H9 (cell line): ENCODE measurements around the gene CD9. TPM values are rescaled to one million over a fixed set of nuclear protein-coding genes. Genes with fewer than 3 reads are reported as not detected.

ENCODE experiments used
- DNase-seq: peaks from one replicate; pipeline ENCODE4 v3.0.0-alpha.2; 2017
- H2AFZ ChIP-seq: one replicate; pipeline ENCODE4 v1.6.1; 2013; ENCODE audit warnings: mild to moderate bottlenecking, low read length, control low read depth, moderate library complexity
- H2AK5ac ChIP-seq: 2 replicates; pipeline ENCODE4 v1.6.1; 2013; ENCODE audit warnings: low read length, control low read depth, mixed read lengths; ENCODE audit not compliant: insufficient read length
- H2BK120ac ChIP-seq: one replicate; pipeline ENCODE4 v1.6.1; 2013; ENCODE audit warnings: low read depth, mild to moderate bottlenecking, low read length, control low read depth, inconsistent platforms; ENCODE audit not compliant: poor library complexity, severe bottlenecking
- H2BK12ac ChIP-seq: 2 replicates; pipeline ENCODE4 v1.6.1; 2013; ENCODE audit warnings: low read length, control low read depth, mixed read lengths, low read depth; ENCODE audit not compliant: insufficient read length
- H2BK15ac ChIP-seq: 2 replicates; pipeline ENCODE4 v1.6.1; 2013; ENCODE audit warnings: low read depth, low read length, control low read depth
- H2BK20ac ChIP-seq: one replicate; pipeline ENCODE4 v1.6.1; 2013; ENCODE audit warnings: low read depth, mild to moderate bottlenecking, low read length, control low read depth, inconsistent platforms; ENCODE audit not compliant: poor library complexity, severe bottlenecking
- H2BK5ac ChIP-seq: 2 replicates; pipeline ENCODE4 v1.6.1; 2013; ENCODE audit warnings: low read length, control low read depth, mixed read lengths; ENCODE audit not compliant: insufficient read length
- H3K14ac ChIP-seq: 2 replicates; pipeline ENCODE4 v1.6.1; 2013; ENCODE audit warnings: low read length, control low read depth; ENCODE audit not compliant: insufficient read depth
- H3K18ac ChIP-seq: 2 replicates; pipeline ENCODE4 v1.6.1; 2013; ENCODE audit warnings: low read depth, mild to moderate bottlenecking, mixed read lengths, low read length, control low read depth; ENCODE audit not compliant: insufficient read length
- H3K23ac ChIP-seq: 2 replicates; pipeline ENCODE4 v1.6.1; 2013; ENCODE audit warnings: low read length, control low read depth, mixed read lengths, low read depth; ENCODE audit not compliant: insufficient read length
- H3K23me2 ChIP-seq: 2 replicates; pipeline ENCODE4 v1.6.1; 2013; ENCODE audit warnings: low read depth, mild to moderate bottlenecking, mixed read lengths, low read length, control low read depth; ENCODE audit not compliant: insufficient read length, poor library complexity, severe bottlenecking
- H3K27ac ChIP-seq: 2 replicates; pipeline ENCODE4 v1.5.1; 2013; ENCODE audit warnings: low read length, control low read depth, mixed read lengths, low read depth; ENCODE audit not compliant: insufficient read length
- H3K27me3 ChIP-seq: 2 replicates; pipeline ENCODE4 v1.6.1; 2013; ENCODE audit warnings: low read length, control low read depth, inconsistent platforms; ENCODE audit not compliant: insufficient read depth
- H3K4ac ChIP-seq: 2 replicates; pipeline ENCODE4 v1.6.1; 2013; ENCODE audit warnings: low read depth, mild to moderate bottlenecking, control low read depth, inconsistent platforms, low read length, moderate library complexity
- H3K4me1 ChIP-seq: 2 replicates; pipeline ENCODE4 v1.6.1; 2013; ENCODE audit warnings: low read length, control low read depth, inconsistent platforms; ENCODE audit not compliant: insufficient read depth
- H3K4me2 ChIP-seq: 2 replicates; pipeline ENCODE4 v1.6.1; 2013; ENCODE audit warnings: low read length, control low read depth, mixed read lengths; ENCODE audit not compliant: insufficient read length, insufficient read depth
- H3K56ac ChIP-seq: 2 replicates; pipeline ENCODE4 v1.6.1; 2013; ENCODE audit warnings: low read depth, mild to moderate bottlenecking, mixed read lengths, low read length, control low read depth; ENCODE audit not compliant: insufficient read length
- H3K79me1 ChIP-seq: 2 replicates; pipeline ENCODE4 v1.6.1; 2013; ENCODE audit warnings: low read depth, mild to moderate bottlenecking, moderate library complexity, low read length, control low read depth, inconsistent platforms; ENCODE audit not compliant: insufficient read depth, poor library complexity, severe bottlenecking
- H3K79me2 ChIP-seq: 2 replicates; pipeline ENCODE4 v1.6.1; 2013; ENCODE audit warnings: low read length, control low read depth, inconsistent platforms; ENCODE audit not compliant: insufficient read depth
- H3K9ac ChIP-seq: 2 replicates; pipeline ENCODE4 v1.6.1; 2013; ENCODE audit warnings: low read length, control low read depth, mixed read lengths; ENCODE audit not compliant: insufficient read length; ENCODE audit errors: extremely low read depth
- H3K9me3 ChIP-seq: one replicate; pipeline ENCODE4 v1.6.1; 2013; ENCODE audit warnings: low read depth, low read length, inconsistent platforms; ENCODE audit not compliant: control insufficient read depth
- H3T11ph ChIP-seq: one replicate; pipeline ENCODE4 v1.6.1; 2013; ENCODE audit warnings: mild to moderate bottlenecking, low read length, control low read depth, inconsistent platforms
- H4K20me1 ChIP-seq: one replicate; pipeline ENCODE4 v1.6.1; 2013; ENCODE audit not compliant: control insufficient read depth, insufficient read length, insufficient read depth
- H4K5ac ChIP-seq: 2 replicates; pipeline ENCODE4 v1.6.1; 2013; ENCODE audit warnings: low read depth, mild to moderate bottlenecking, mixed read lengths, low read length, control low read depth; ENCODE audit not compliant: insufficient read length
- H4K8ac ChIP-seq: replicated peaks from 2 replicates; pipeline ENCODE4 v1.6.1; 2013; ENCODE audit warnings: low read length, control low read depth, mixed read lengths, low read depth; ENCODE audit not compliant: insufficient read length
- H4K91ac ChIP-seq: 2 replicates; pipeline ENCODE4 v1.6.1; 2013; ENCODE audit warnings: low read depth, mild to moderate bottlenecking, moderate library complexity, mixed read lengths, low read length, control low read depth; ENCODE audit not compliant: insufficient read length
- H3K27ac Mint-ChIP-seq, 3 experiments: 2 replicates in 2 of 3; 3 replicates in 1 of 3; pipeline ENCODE4 v1.8.0; 2020 to 2021; ENCODE audit warnings: mixed read lengths in 3 of 3, mild to moderate bottlenecking in 1 of 3, moderate library complexity in 1 of 3
- H3K27me3 Mint-ChIP-seq: 2 replicates; pipeline ENCODE4 v1.8.0; 2021; ENCODE audit warnings: low read depth, mild to moderate bottlenecking, moderate library complexity, mixed read lengths
- H3K36me3 Mint-ChIP-seq, 3 experiments: 2 replicates in 2 of 3; 3 replicates in 1 of 3; pipeline ENCODE4 v1.8.0; 2020 to 2021; ENCODE audit warnings: low read depth in 3 of 3, mixed read lengths in 3 of 3; ENCODE audit not compliant: insufficient read depth in 1 of 3
- H3K4me1 Mint-ChIP-seq, 2 experiments: 2 replicates each; pipeline ENCODE4 v1.8.0; 2020; ENCODE audit warnings: mixed read lengths in 2 of 2
- H3K4me3 Mint-ChIP-seq, 2 experiments: 2 replicates in 1 of 2; 3 replicates in 1 of 2; pipeline ENCODE4 v1.8.0; 2020 to 2021; ENCODE audit warnings: mild to moderate bottlenecking in 2 of 2, mixed read lengths in 2 of 2, moderate library complexity in 1 of 2
- H3K9me3 Mint-ChIP-seq, 2 experiments: 2 replicates in 1 of 2; 3 replicates in 1 of 2; pipeline ENCODE4 v1.8.0; 2020; ENCODE audit warnings: mild to moderate bottlenecking in 2 of 2, mixed read lengths in 2 of 2, moderate library complexity in 1 of 2
- CTCF ChIP-seq: fragments of 200-600 bp; sonication (generic); conservative IDR thresholded peaks from 3 replicates; pipeline ENCODE4 v1.8.0; 2021; ENCODE audit warnings: antibody characterized with exemption, mild to moderate bottlenecking
- WGBS: extraction: QIAGEN DNeasy Blood & Tissue Kit; methylation state at CpG from one replicate; pipeline ENCODE4 v1.1.7; 2013; ENCODE audit warnings: missing lambda C conversion rate, low lambda C conversion rate, mixed read lengths; ENCODE audit not compliant: insufficient read length; ENCODE audit errors: extremely low coverage; 5-methylcytosine and 5-hydroxymethylcytosine counted together
- total RNA-seq: library from RNA; stranded (reverse); gene quantifications from 2 replicates; pipeline ENCODE4 v1.2.1, GENCODE V29; 2021

Gene CD9
- total RNA-seq, 1 experiment from 2014 or later, result 132 TPM

GRCh38 chr12:6257007-6257406, 56.8 kb downstream of the CD9 start:
- Mint-ChIP-seq H3K4me1 (no peaks in the 10 kb centered on the region), H3K4me3 (no peak overlapping the region), H3K27me3 (peaks cover 2% of the 10 kb centered on the region; the same call in 1 of the 2 replicates), H3K9me3 (peaks cover 0 to 10% of the 10 kb centered on the region in 2 experiments; a peak in 3 of 5 replicates), H3K27ac (no peak overlapping the region), H3K36me3 (no peaks in the 10 kb centered on the region)
- H4K8ac ChIP-seq, result no peak overlapping the region
- H3T11ph ChIP-seq, result no peak overlapping the region
- no peaks in the 10 kb centered on the region for H3K79me1 ChIP-seq
- no peaks in the 10 kb centered on the region for H3K23me2 ChIP-seq
- no peak overlapping the region for H2BK15ac ChIP-seq
- H4K5ac ChIP-seq, result no peak overlapping the region
- H3K18ac ChIP-seq, result no peak overlapping the region
- no peak overlapping the region for H2BK12ac ChIP-seq
- H3K4ac ChIP-seq, result no peak overlapping the region
- no peak overlapping the region for H2BK20ac ChIP-seq
- H3K4me1 ChIP-seq, result no peaks in the 10 kb centered on the region
- TF ChIP-seq CTCF, result no peak
- no peak overlapping the region for H3K23ac ChIP-seq
- H3K27ac ChIP-seq, result no peak overlapping the region
- H4K20me1 ChIP-seq, result no peaks in the 10 kb centered on the region
- no peak overlapping the region for H2BK120ac ChIP-seq
- no peak overlapping the region for H3K14ac ChIP-seq
- DNase-seq, result no peak
- no peak overlapping the region for H2AFZ ChIP-seq
- H3K79me2 ChIP-seq, result no peaks in the 10 kb centered on the region
- no peak overlapping the region for H3K56ac ChIP-seq
- WGBS, result no CpG with 5 or more reads among the region's 6 CpGs
- H4K91ac ChIP-seq, result no peak overlapping the region
- no peak overlapping the region for H2AK5ac ChIP-seq
- H3K9ac ChIP-seq, result no peak overlapping the region
- H3K9me3 ChIP-seq, result no peaks in the 10 kb centered on the region
- no peaks in the 10 kb centered on the region for H3K27me3 ChIP-seq
- H3K4me2 ChIP-seq, result no peak overlapping the region
- H2BK5ac ChIP-seq, result no peak overlapping the region
